Effector memory CD4-positive, alpha-beta T cell (primary cell): ENCODE measurements around the gene NR4A3.
A peak's percentile ranks its signal among the peaks of the same experiment; 100 is the strongest.

Experiments
- DNase-seq, 3 donors: peaks; one replicate each; pipeline ENCODE4 v3.0.0-alpha.2; 2020
- H3K27ac ChIP-seq: 2 replicates; pipeline ENCODE4 v1.7.0; 2013; ENCODE audit warnings: mild to moderate bottlenecking, low read length, moderate library complexity; ENCODE audit not compliant: insufficient read depth, poor library complexity, severe bottlenecking
- H3K27me3 ChIP-seq: replicated peaks from 2 replicates; pipeline ENCODE4 v1.7.0; 2013; ENCODE audit warnings: mild to moderate bottlenecking, low read length; ENCODE audit not compliant: insufficient read depth, control insufficient read depth, poor library complexity, severe bottlenecking
- H3K36me3 ChIP-seq: 2 replicates; pipeline ENCODE4 v1.7.0; 2013; ENCODE audit warnings: mild to moderate bottlenecking, low read length, moderate library complexity; ENCODE audit not compliant: control insufficient read depth, insufficient read depth
- H3K4me1 ChIP-seq: 2 replicates; pipeline ENCODE4 v1.7.0; 2013; ENCODE audit warnings: low read length, mild to moderate bottlenecking; ENCODE audit not compliant: control insufficient read depth, insufficient read depth, poor library complexity, severe bottlenecking
- H3K4me3 ChIP-seq: 2 replicates; pipeline ENCODE4 v1.7.0; 2013; ENCODE audit warnings: low read length, low read depth, mild to moderate bottlenecking; ENCODE audit not compliant: insufficient read depth, poor library complexity, severe bottlenecking
- H3K9me3 ChIP-seq: 2 replicates; pipeline ENCODE4 v1.7.0; 2013; ENCODE audit warnings: mild to moderate bottlenecking, low read length, moderate library complexity; ENCODE audit not compliant: control insufficient read depth

Gene NR4A3

GRCh38 chr9:99822806-99823591 lies 1.3 kb downstream of the NR4A3 start:
- Histone ChIP-seq H3K9me3 (no peaks in the 10 kb centered on the region), H3K4me3 (peak overlapping the region; percentile 80), H3K36me3 (no peaks in the 10 kb centered on the region), H3K27ac (no peak overlapping the region), H3K4me1 (peaks cover 50% of the 10 kb centered on the region), H3K27me3 (peaks cover 49% of the 10 kb centered on the region)
- DNase-seq = no peak

- no peak overlapping the region for H3K27ac ChIP-seq
- no peaks in the 10 kb centered on the region for H3K9me3 ChIP-seq
- peak; percentile 47 to 59 (median 51) for DNase-seq
- H3K27me3 ChIP-seq = peaks cover 50% of the 10 kb centered on the region
- H3K36me3 ChIP-seq = no peaks in the 10 kb centered on the region
- H3K4me1 ChIP-seq = peaks cover 44% of the 10 kb centered on the region
- peak overlapping the region; percentile 80 for H3K4me3 ChIP-seq
These were observed 2.1 kb downstream of the NR4A3 start for GRCh38 chr9:99823681-99824377.

- Histone ChIP-seq H3K27ac (no peak overlapping the region), H3K4me1 (peaks cover 42% of the 10 kb centered on the region)
- peak; percentile 27 to 39 (median 35) for DNase-seq
These were observed 2.9 kb downstream of the NR4A3 start for GRCh38 chr9:99824378-99825171.

GRCh38 chr9:99825172-99826046 lies 3.7 kb downstream of the NR4A3 start:
- peak overlapping the region; percentile 80 for H3K4me3 ChIP-seq

More at GRCh38 chr9:99824378-99825171, 2.9 kb downstream of the NR4A3 start:
- no peaks in the 10 kb centered on the region for H3K36me3 ChIP-seq
- H3K27me3 ChIP-seq = peaks cover 50% of the 10 kb centered on the region
- H3K9me3 ChIP-seq = no peaks in the 10 kb centered on the region
- peak overlapping the region; percentile 80 for H3K4me3 ChIP-seq

GRCh38 chr9:99826579-99826978 lies 4.9 kb downstream of the NR4A3 start:
- Histone ChIP-seq H3K27me3 (peaks cover 50% of the 10 kb centered on the region), H3K9me3 (no peaks in the 10 kb centered on the region), H3K36me3 (no peaks in the 10 kb centered on the region), H3K27ac (no peak overlapping the region), H3K4me3 (no peak overlapping the region), H3K4me1 (peaks cover 32% of the 10 kb centered on the region)
- DNase-seq = no peak

More at GRCh38 chr9:99825172-99826046, 3.7 kb downstream of the NR4A3 start:
- Histone ChIP-seq H3K4me1 (peaks cover 39% of the 10 kb centered on the region), H3K9me3 (no peaks in the 10 kb centered on the region), H3K36me3 (no peaks in the 10 kb centered on the region), H3K27ac (no peak overlapping the region), H3K27me3 (peaks cover 50% of the 10 kb centered on the region)
- DNase-seq = no peak

- H3K4me1 ChIP-seq = peaks cover 28% of the 10 kb centered on the region
- H3K27me3 ChIP-seq = peaks cover 47% of the 10 kb centered on the region
- no peaks in the 10 kb centered on the region for H3K9me3 ChIP-seq
These were observed 5.6 kb downstream of the NR4A3 start for GRCh38 chr9:99827244-99827643.

GRCh38 chr9:99828054-99828416 lies 6.3 kb downstream of the NR4A3 start:
- Histone ChIP-seq H3K4me1 (peaks cover 21% of the 10 kb centered on the region), H3K27me3 (peaks cover 40% of the 10 kb centered on the region), H3K4me3 (no peak overlapping the region), H3K9me3 (no peaks in the 10 kb centered on the region), H3K36me3 (no peaks in the 10 kb centered on the region), H3K27ac (no peak overlapping the region)
- no peak for DNase-seq

More at GRCh38 chr9:99827244-99827643, 5.6 kb downstream of the NR4A3 start:
- no peak for DNase-seq
- no peak overlapping the region for H3K27ac ChIP-seq
- no peaks in the 10 kb centered on the region for H3K36me3 ChIP-seq
- no peak overlapping the region for H3K4me3 ChIP-seq

- Histone ChIP-seq H3K27me3 (peaks cover 34% of the 10 kb centered on the region), H3K27ac (no peak overlapping the region), H3K9me3 (no peaks in the 10 kb centered on the region), H3K4me1 (peaks cover 16% of the 10 kb centered on the region), H3K36me3 (no peaks in the 10 kb centered on the region), H3K4me3 (no peak overlapping the region)
- no peak for DNase-seq
These were observed 6.9 kb downstream of the NR4A3 start for GRCh38 chr9:99828417-99829176.
